Panc1 (cell line): ENCODE results near the gene HCN1. TPM values are rescaled to one million over a fixed set of nuclear protein-coding genes. Genes with fewer than 3 reads are reported as not detected.

Source experiments
- ATAC-seq: fragments of 200-7000 bp; cut with Tn5 transposase; 2 replicates; pipeline ENCODE4 v1.9.1; 2020; ENCODE audit warnings: mild to moderate bottlenecking, moderate library complexity
- BruUV-seq: library from RNA; stranded (reverse); fragments of 400-500 nt; replicated peaks from 2 replicates; lab custom pipeline; 2021; lab: Mats Ljungman, UMichigan
- CTCF ChIA-PET: fragments of 300-600 bp; sonication (Branson Sonifier 250); formaldehyde crosslinking; loops from one replicate; lab custom pipeline; 2022; ENCODE audit warnings: antibody characterized with exemption; lab: Charles Lee
- POLR2A ChIA-PET: fragments of 300-600 bp; sonication (Branson Sonifier 250); formaldehyde crosslinking; loops from one replicate; lab custom pipeline; 2022; ENCODE audit warnings: antibody characterized with exemption; lab: Charles Lee
- DNase-seq: peaks from one replicate; pipeline ENCODE4 v3.0.0-alpha.2; 2010; ENCODE audit warnings: low read depth, low spot score
- H3K27ac ChIP-seq: 2 replicates; pipeline ENCODE4 v1.5.1; 2011; ENCODE audit warnings: mild to moderate bottlenecking, low read length, inconsistent platforms
- H3K27me3 ChIP-seq: fragments of 200-500 bp; sonication (Bioruptor generic); 2 replicates; pipeline ENCODE4 v1.6.0; 2014; ENCODE audit warnings: low read length, inconsistent platforms; ENCODE audit not compliant: control insufficient read depth, insufficient read depth
- H3K36me3 ChIP-seq: fragments of 200-500 bp; sonication (Bioruptor generic); 2 replicates; pipeline ENCODE4 v1.5.1; 2014; ENCODE audit warnings: inconsistent platforms, mild to moderate bottlenecking, low read length, moderate library complexity; ENCODE audit not compliant: control insufficient read depth, insufficient read depth
- H3K4me1 ChIP-seq: 2 replicates; pipeline ENCODE4 v1.5.1; 2011; ENCODE audit warnings: inconsistent platforms, mild to moderate bottlenecking, low read length, moderate library complexity; ENCODE audit not compliant: control insufficient read depth, insufficient read depth
- H3K4me3 ChIP-seq, 2 experiments: 2 replicates each; pipeline ENCODE4 v1.5.1; 2011 to 2012; ENCODE audit warnings: low read depth in 2 of 2, low read length in 2 of 2, mild to moderate bottlenecking in 2 of 2, inconsistent platforms in 1 of 2, moderate library complexity in 1 of 2
- H3K9me3 ChIP-seq: fragments of 200-500 bp; sonication (Bioruptor generic); 2 replicates; pipeline ENCODE4 v1.5.1; 2014; ENCODE audit warnings: low read depth, mild to moderate bottlenecking, inconsistent platforms, low read length, moderate library complexity; ENCODE audit not compliant: control insufficient read depth, insufficient read depth
- POLR2AphosphoS5 ChIP-seq: IDR thresholded peaks from 2 replicates; pipeline ENCODE4 v1.6.1; 2012; ENCODE audit warnings: mild to moderate bottlenecking, low read depth, low read length, moderate library complexity
- REST ChIP-seq, 2 experiments: IDR thresholded peaks; 2 replicates each; pipeline ENCODE4 v1.6.1; 2011 to 2012; ENCODE audit warnings: low read depth in 2 of 2, control low read depth in 1 of 2, low read length in 1 of 2, mild to moderate bottlenecking in 1 of 2, moderate library complexity in 1 of 2; ENCODE audit not compliant: insufficient read depth in 1 of 2
- SIN3A ChIP-seq: IDR thresholded peaks from 2 replicates; pipeline ENCODE4 v1.6.1; 2012; ENCODE audit warnings: low read depth, mild to moderate bottlenecking, low read length, moderate library complexity, borderline replicate concordance; ENCODE audit not compliant: insufficient read depth
- TCF7L2 ChIP-seq: IDR thresholded peaks from 2 replicates; pipeline ENCODE4 v1.6.1; 2011; ENCODE audit warnings: mild to moderate bottlenecking, low read depth, low read length, inconsistent platforms
- in situ Hi-C: cut with HindIII; loops from 2 replicates; pipeline ENCODE4 v1.10.0; 2016; ENCODE audit warnings: low sequenced_read_pairs, low pct_unique_long_range_greater_than_20kb
- intact Hi-C: fragments of 100-400 bp; cut with micrococcal nuclease; formaldehyde crosslinking; loops from one replicate; pipeline ENCODE4 v1.10.0; 2022; ENCODE audit not compliant: unreplicated experiment
- total RNA-seq: library from RNA; stranded (reverse); gene quantifications from one replicate; pipeline ENCODE4 v1.2.1, GENCODE V29; 2021; ENCODE audit not compliant: unreplicated experiment
- TF ChIP-seq, protein P1 (sequence below): fragments of 450-650 bp; IDR thresholded peaks from 2 replicates; pipeline ENCODE4 v1.5.1; 2017; ENCODE audit warnings: mild to moderate bottlenecking

Gene HCN1
- total RNA-seq, 1 experiment from 2014 or later = 0.36 TPM

GRCh38 chr5:45677524-45677923 is 18.7 kb downstream of the HCN1 start:
- CTCF ChIA-PET = no interaction called here
- intact Hi-C loops = no loop called here

GRCh38 chr5:45672271-45672670 is 23.9 kb downstream of the HCN1 start:
- ATAC-seq = no peak

More at GRCh38 chr5:45677524-45677923, 18.7 kb downstream of the HCN1 start:
- BruUV-seq = no TSS peak
- Histone ChIP-seq H3K27me3 (no peaks in the 10 kb centered on the region), H3K36me3 (no peaks in the 10 kb centered on the region), H3K27ac (no peak overlapping the region), H3K4me3 (no peak overlapping the region), H3K9me3 (no peaks in the 10 kb centered on the region; the same call in 1 of the 2 replicates), H3K4me1 (no peaks in the 10 kb centered on the region)
- POLR2A ChIA-PET = no interaction called here
- in situ Hi-C loops = no loop called here
- no peak for TF ChIP-seq REST (IDR thresholded peaks at IDR 0.05; ENCODE audit: insufficient read depth in 1 of 2, low read depth in 2 of 2, low read length in 1 of 2)
- TF ChIP-seq POLR2AphosphoS5 = no peak
- no peak for TF ChIP-seq TCF7L2
- no peak for TF ChIP-seq SIN3A
- TF ChIP-seq, protein P1, sequence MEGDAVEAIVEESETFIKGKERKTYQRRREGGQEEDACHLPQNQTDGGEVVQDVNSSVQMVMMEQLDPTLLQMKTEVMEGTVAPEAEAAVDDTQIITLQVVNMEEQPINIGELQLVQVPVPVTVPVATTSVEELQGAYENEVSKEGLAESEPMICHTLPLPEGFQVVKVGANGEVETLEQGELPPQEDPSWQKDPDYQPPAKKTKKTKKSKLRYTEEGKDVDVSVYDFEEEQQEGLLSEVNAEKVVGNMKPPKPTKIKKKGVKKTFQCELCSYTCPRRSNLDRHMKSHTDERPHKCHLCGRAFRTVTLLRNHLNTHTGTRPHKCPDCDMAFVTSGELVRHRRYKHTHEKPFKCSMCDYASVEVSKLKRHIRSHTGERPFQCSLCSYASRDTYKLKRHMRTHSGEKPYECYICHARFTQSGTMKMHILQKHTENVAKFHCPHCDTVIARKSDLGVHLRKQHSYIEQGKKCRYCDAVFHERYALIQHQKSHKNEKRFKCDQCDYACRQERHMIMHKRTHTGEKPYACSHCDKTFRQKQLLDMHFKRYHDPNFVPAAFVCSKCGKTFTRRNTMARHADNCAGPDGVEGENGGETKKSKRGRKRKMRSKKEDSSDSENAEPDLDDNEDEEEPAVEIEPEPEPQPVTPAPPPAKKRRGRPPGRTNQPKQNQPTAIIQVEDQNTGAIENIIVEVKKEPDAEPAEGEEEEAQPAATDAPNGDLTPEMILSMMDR = no peak
- no peak for DNase-seq
- ATAC-seq = no peak

More at GRCh38 chr5:45672271-45672670, 23.9 kb downstream of the HCN1 start:
- no peaks in the 10 kb centered on the region for H3K4me1 ChIP-seq
- H3K27me3 ChIP-seq = no peaks in the 10 kb centered on the region
- no peaks in the 10 kb centered on the region for H3K36me3 ChIP-seq
- DNase-seq = no peak
- CTCF ChIA-PET = no interaction called here
- intact Hi-C loops = no loop called here
- no peak overlapping the region for H3K4me3 ChIP-seq
- no TSS peak for BruUV-seq
- in situ Hi-C loops = no loop called here
- no peak overlapping the region for H3K27ac ChIP-seq
- no peaks in the 10 kb centered on the region; the same call in 1 of the 2 replicates for H3K9me3 ChIP-seq
- TF ChIP-seq SIN3A (no peak), POLR2AphosphoS5 (no peak), REST (IDR thresholded peaks at IDR 0.05; ENCODE audit: insufficient read depth in 1 of 2, low read depth in 2 of 2, low read length in 1 of 2) (no peak), TCF7L2 (no peak)
- TF ChIP-seq, protein P1 = no peak
- POLR2A ChIA-PET = no interaction called here
